Stimulated activated CD4-positive, alpha-beta T cell treated with anti-CD3 and anti-CD28 coated beads, Interleukin-1b, Interleukin-23, amount 100 ng/mL, for 1 hour (primary cell): ENCODE results near the gene TGM2.

Source experiments
- DNase-seq, 2 donors: peaks; one replicate each; pipeline ENCODE4 v3.0.0-alpha.2; 2020; ENCODE audit warnings: low read depth in 2 of 2

TGM2 gene

GRCh38 chr20:38199501-38200390 lies 34.7 kb upstream of the TGM2 start:
- DNase-seq: no peak

GRCh38 chr20:38198238-38198861 lies 33.3 kb upstream of the TGM2 start:
- no peak for DNase-seq

GRCh38 chr20:38197619-38198018 lies 32.5 kb upstream of the TGM2 start:
- DNase-seq: no peak

- no peak for DNase-seq
These were observed 32.1 kb upstream of the TGM2 start for GRCh38 chr20:38197217-38197616.

- no peak for DNase-seq
These were observed 31.5 kb upstream of the TGM2 start for GRCh38 chr20:38196592-38196991.

GRCh38 chr20:38196076-38196475 lies 31.0 kb upstream of the TGM2 start:
- DNase-seq: no peak

GRCh38 chr20:38195521-38195920 lies 30.5 kb upstream of the TGM2 start:
- DNase-seq: no peak

GRCh38 chr20:38194971-38195504 lies 30.0 kb upstream of the TGM2 start:
- no peak for DNase-seq

GRCh38 chr20:38193586-38194105 lies 28.6 kb upstream of the TGM2 start:
- DNase-seq: no peak

GRCh38 chr20:38192323-38192885 lies 27.3 kb upstream of the TGM2 start:
- no peak for DNase-seq

- no peak for DNase-seq
These were observed 26.6 kb upstream of the TGM2 start for GRCh38 chr20:38191654-38192053.

- DNase-seq: no peak
These were observed 25.9 kb upstream of the TGM2 start for GRCh38 chr20:38190936-38191371.

- DNase-seq: no peak
These were observed 25.1 kb upstream of the TGM2 start for GRCh38 chr20:38190166-38190565.

- DNase-seq: no peak
These were observed 22.4 kb upstream of the TGM2 start for GRCh38 chr20:38187517-38187916.

- DNase-seq: no peak
These were observed 21.7 kb upstream of the TGM2 start for GRCh38 chr20:38186788-38187221.

GRCh38 chr20:38184101-38184500 lies 19.0 kb upstream of the TGM2 start:
- no peak for DNase-seq

- no peak for DNase-seq
These were observed 16.9 kb upstream of the TGM2 start for GRCh38 chr20:38181971-38182370.

- no peak for DNase-seq
These were observed 16.2 kb upstream of the TGM2 start for GRCh38 chr20:38181207-38181801.

- DNase-seq: no peak
These were observed 15.7 kb upstream of the TGM2 start for GRCh38 chr20:38180781-38181180.

- no peak for DNase-seq
These were observed 14.8 kb upstream of the TGM2 start for GRCh38 chr20:38179846-38180245.

- DNase-seq: no peak
These were observed 13.5 kb upstream of the TGM2 start for GRCh38 chr20:38178581-38178980.

- no peak for DNase-seq
These were observed 13.0 kb upstream of the TGM2 start for GRCh38 chr20:38178065-38178491.
